Brain microvascular endothelial cell (primary cell): ENCODE data around the gene SYT17.

Source experiments
- DNase-seq: peaks from one replicate; pipeline ENCODE4 v3.0.0-alpha.2; 2020
- H3K27ac ChIP-seq: fragments of 250-450 bp; sonication (Bioruptor Pico); 2 replicates; pipeline ENCODE4 v1.5.1; 2020; ENCODE audit warnings: mild to moderate bottlenecking, moderate library complexity
- H3K27me3 ChIP-seq: fragments of 250-450 bp; sonication (Bioruptor Pico); replicated peaks from 2 replicates; pipeline ENCODE4 v1.5.1; 2020; ENCODE audit warnings: mild to moderate bottlenecking
- H3K36me3 ChIP-seq: fragments of 250-450 bp; sonication (Bioruptor Pico); replicated peaks from 2 replicates; pipeline ENCODE4 v1.5.1; 2020; ENCODE audit warnings: mild to moderate bottlenecking
- H3K4me3 ChIP-seq: 2 replicates; pipeline ENCODE4 v1.5.1; 2011; ENCODE audit warnings: low read depth, mild to moderate bottlenecking, control low read depth, low read length, moderate library complexity
- in situ Hi-C: cut with HindIII; loops from 2 replicates; pipeline ENCODE4 v1.10.0; 2017; ENCODE audit warnings: low sequenced_read_pairs, low pct_ligation_motif_present
- TF ChIP-seq, protein P1 (sequence below): IDR thresholded peaks from 2 replicates; pipeline ENCODE4 v1.5.1; 2011; ENCODE audit warnings: low read depth, mild to moderate bottlenecking, moderate library complexity, low read length, control low read depth, inconsistent platforms; ENCODE audit errors: missing control alignments

Gene SYT17

DNA sequence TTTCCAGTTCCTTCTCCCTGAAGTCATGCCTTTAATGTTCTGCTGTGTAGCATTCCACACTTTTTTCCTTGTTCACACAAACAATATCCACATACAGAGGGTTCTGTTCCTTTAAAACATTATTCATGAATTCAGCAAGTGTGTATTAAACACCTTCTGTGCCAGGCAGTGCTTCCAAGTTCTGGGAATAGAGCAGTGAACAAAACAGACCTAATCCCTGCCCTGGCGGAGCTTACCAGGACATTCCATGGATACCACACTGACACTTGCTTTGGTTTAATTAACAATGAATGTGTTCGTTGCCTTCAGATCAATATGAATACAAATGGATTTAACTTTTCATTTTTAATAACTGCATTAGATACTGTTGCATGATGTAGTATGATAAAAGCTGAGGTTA lies 59.6 kb downstream of the SYT17 start:
- in situ Hi-C loops: no loop called here
- no peak overlapping the region for H3K27ac ChIP-seq
- H3K4me3 ChIP-seq: no peak overlapping the region
- TF ChIP-seq, protein P1, sequence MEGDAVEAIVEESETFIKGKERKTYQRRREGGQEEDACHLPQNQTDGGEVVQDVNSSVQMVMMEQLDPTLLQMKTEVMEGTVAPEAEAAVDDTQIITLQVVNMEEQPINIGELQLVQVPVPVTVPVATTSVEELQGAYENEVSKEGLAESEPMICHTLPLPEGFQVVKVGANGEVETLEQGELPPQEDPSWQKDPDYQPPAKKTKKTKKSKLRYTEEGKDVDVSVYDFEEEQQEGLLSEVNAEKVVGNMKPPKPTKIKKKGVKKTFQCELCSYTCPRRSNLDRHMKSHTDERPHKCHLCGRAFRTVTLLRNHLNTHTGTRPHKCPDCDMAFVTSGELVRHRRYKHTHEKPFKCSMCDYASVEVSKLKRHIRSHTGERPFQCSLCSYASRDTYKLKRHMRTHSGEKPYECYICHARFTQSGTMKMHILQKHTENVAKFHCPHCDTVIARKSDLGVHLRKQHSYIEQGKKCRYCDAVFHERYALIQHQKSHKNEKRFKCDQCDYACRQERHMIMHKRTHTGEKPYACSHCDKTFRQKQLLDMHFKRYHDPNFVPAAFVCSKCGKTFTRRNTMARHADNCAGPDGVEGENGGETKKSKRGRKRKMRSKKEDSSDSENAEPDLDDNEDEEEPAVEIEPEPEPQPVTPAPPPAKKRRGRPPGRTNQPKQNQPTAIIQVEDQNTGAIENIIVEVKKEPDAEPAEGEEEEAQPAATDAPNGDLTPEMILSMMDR: no peak
- DNase-seq: no peak
- no peaks in the 10 kb centered on the region for H3K36me3 ChIP-seq
- no peaks in the 10 kb centered on the region for H3K27me3 ChIP-seq

- no peaks in the 10 kb centered on the region for H3K36me3 ChIP-seq
- H3K27me3 ChIP-seq: no peaks in the 10 kb centered on the region
- H3K27ac ChIP-seq: no peak overlapping the region
- TF ChIP-seq, protein P1: no peak
- DNase-seq: no peak
- in situ Hi-C loops: no loop called here
- no peak overlapping the region for H3K4me3 ChIP-seq
Measured at GRCh38 chr16:19228052-19228451, 60.0 kb downstream of the SYT17 start.

GRCh38 chr16:19228575-19228974 lies 60.5 kb downstream of the SYT17 start:
- no peaks in the 10 kb centered on the region for H3K36me3 ChIP-seq
- no peak overlapping the region for H3K27ac ChIP-seq
- no peaks in the 10 kb centered on the region for H3K27me3 ChIP-seq
- DNase-seq: no peak
- H3K4me3 ChIP-seq: no peak overlapping the region
- in situ Hi-C loops: no loop called here
- TF ChIP-seq, protein P1: no peak

DNA sequence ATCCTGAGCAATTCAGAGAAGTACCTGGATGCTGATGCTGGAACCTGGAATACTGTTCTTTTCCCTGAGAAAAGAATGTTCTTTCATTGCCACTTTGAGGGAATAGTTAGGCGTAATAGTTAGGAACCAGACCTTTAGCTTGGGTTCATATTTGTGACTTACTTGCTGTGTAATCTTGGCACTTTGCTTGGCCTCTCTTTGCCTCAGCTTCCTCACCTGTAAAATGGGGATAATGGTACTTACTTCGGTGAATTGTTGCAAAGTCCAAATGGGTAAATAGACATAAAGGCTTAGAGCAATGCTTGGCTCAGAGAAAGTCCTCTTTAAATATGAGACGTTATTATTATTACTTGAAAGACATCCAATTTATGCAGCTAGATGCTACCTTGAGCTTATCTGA lies 62.5 kb downstream of the SYT17 start:
- H3K4me3 ChIP-seq: no peak overlapping the region
- H3K27me3 ChIP-seq: no peaks in the 10 kb centered on the region
- H3K27ac ChIP-seq: no peak overlapping the region
- DNase-seq: no peak
- no peaks in the 10 kb centered on the region for H3K36me3 ChIP-seq
- in situ Hi-C loops: no loop called here
- TF ChIP-seq, protein P1: no peak

DNA sequence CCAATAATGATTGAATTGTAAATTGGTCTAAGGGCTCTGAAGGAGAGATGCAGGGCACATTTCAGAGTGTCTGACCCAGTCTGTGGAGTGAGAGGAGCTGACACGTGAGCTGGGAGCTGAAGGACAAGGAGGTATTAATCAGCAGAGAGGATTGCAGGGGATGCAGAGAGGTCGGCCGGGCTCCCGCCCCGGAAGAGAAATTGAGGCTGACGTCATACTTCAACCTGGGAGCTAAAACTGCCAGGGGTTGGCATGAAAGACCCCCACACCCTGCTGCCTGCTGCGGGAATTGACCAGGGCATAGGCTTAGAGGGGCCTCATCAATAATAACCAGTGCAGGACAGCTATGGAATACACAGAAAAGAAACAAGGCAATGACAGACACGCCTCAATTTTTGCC lies 63.8 kb downstream of the SYT17 start:
- in situ Hi-C loops: no loop called here
- Histone ChIP-seq H3K27ac (no peak overlapping the region), H3K36me3 (no peaks in the 10 kb centered on the region), H3K4me3 (no peak overlapping the region), H3K27me3 (no peaks in the 10 kb centered on the region)
- DNase-seq: no peak
- TF ChIP-seq, protein P1: no peak

DNA sequence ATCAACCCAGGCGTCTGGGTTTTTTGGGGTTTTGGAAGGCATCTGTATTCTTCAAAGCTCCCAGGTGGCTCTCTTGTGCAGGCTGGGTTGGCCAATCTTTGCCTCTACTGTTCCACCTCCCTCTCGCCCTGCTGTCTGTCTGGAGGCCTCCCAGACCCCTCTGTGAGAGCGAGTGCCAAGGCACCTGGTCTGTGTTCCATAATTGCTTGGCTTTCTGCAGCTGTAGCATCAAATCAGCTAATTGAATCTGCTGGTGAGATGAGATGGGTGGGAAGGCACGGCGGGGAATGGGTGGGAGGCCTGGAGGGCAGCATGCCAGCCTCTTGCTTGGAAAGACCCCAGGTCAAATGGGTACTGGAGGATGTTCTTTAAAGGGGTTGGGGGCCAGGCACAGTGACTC lies 64.9 kb downstream of the SYT17 start:
- Histone ChIP-seq H3K36me3 (no peaks in the 10 kb centered on the region), H3K27ac (no peak overlapping the region), H3K4me3 (no peak overlapping the region), H3K27me3 (no peaks in the 10 kb centered on the region)
- in situ Hi-C loops: no loop called here
- no peak for DNase-seq
- TF ChIP-seq, protein P1: no peak
